ENCODE data around the gene PSMG4. TPM values are rescaled to one million over a fixed set of nuclear protein-coding genes. Genes with fewer than 3 reads are reported as not detected.
A peak's percentile ranks its signal among the peaks of the same experiment; 100 is the strongest.

Gene PSMG4
- total RNA-seq, 1 experiment from 2014 or later, result 10.1 TPM

DNA sequence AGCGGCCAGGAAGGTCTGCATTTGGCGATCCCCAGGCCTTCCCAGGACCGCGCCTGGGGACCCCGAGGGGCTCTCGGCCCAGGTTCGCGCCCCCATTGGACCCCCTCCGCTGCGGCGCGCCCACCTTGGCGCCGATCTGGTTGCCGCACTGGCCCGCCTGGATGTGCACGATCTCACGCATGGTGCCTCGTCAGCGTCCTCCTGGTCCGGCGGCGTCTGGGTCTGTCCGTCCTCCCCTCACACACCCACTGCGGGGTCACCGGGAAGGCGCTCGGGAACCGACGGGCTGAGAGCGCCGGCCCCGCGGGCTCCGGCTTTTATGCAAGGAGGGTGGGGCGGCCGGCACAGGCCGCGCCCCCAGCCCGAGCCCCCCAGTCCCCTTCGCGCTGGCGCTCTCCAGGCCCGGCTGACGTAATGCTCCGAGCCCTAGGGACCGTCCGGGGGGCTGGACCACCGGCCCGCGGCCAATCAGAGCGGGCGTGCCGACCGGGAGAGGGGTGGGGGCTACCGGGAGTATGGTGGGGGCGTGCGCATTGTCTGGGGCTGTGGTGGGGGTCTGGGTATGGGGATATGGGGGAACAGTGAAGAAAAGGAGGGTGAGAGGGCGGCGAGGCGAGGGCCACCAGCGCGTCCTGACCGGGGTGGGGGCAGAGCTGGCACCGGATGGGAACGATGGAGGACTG lies 31.2 kb upstream of the PSMG4 start, which contains the start of gene TUBB2B:
TUBB2B (minus strand) TSS at position 291 of the 683 bp plus-strand sequence; CDS start at position 181, 110 bp downstream.
- peak within 1 kb of the TSS; percentile 70 for H3K4me3 ChIP-seq
- H3K27me3 ChIP-seq, result peaks cover 9% of the 10 kb centered on the region; the same call in 1 of the 2 replicates
- DNase-seq, result peak; percentile 73 to 79
- H3K4me1 ChIP-seq, result peaks cover 2% of the 10 kb centered on the region; the same call in 1 of the 2 replicates
- H3K9me3 ChIP-seq (replicated peaks), result no peaks in the 10 kb centered on the region
- no peak within 1 kb of the TSS for H3K27ac ChIP-seq
- H3K36me3 ChIP-seq, result no peaks in the 10 kb centered on the region

DNA sequence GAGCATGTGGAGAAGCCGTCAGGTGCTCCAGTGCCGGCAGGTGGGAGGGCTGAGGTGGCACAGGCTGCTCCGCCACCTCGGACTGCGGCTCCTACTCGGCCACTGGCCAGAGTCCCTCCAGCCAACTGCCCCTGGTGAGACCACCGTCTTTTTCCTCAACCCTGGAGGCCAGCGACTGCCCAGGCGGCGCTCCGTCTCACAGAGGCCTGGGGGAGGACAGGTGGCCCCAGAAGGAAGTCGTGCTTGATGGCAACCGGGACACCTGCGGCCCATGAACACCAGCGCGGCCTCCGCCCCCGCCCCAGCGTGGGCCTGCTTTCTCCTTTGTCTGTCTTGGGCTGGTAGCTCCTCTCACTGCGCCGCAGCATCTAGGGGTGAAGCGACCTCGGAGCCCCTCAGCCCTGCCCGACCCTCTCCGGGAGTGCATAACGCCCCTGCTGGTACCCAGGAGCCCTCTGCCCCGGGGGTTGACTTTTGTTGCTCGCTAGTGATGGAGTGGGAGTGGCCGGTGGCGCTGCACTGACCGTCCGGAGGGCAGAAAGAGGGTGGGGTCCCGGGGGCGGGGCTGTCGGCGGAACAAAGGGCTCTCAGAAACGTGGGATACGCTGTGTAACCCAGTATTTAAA lies 30.6 kb upstream of the PSMG4 start:
- peaks cover 2% of the 10 kb centered on the region; the same call in 1 of the 2 replicates for H3K4me1 ChIP-seq
- H3K27ac ChIP-seq, result no peak overlapping the region
- H3K4me3 ChIP-seq, result peak overlapping the region; percentile 70
- DNase-seq, result no peak
- peaks cover 9% of the 10 kb centered on the region; the same call in 1 of the 2 replicates for H3K27me3 ChIP-seq
- H3K9me3 ChIP-seq (replicated peaks), result no peaks in the 10 kb centered on the region
- no peaks in the 10 kb centered on the region for H3K36me3 ChIP-seq

DNA sequence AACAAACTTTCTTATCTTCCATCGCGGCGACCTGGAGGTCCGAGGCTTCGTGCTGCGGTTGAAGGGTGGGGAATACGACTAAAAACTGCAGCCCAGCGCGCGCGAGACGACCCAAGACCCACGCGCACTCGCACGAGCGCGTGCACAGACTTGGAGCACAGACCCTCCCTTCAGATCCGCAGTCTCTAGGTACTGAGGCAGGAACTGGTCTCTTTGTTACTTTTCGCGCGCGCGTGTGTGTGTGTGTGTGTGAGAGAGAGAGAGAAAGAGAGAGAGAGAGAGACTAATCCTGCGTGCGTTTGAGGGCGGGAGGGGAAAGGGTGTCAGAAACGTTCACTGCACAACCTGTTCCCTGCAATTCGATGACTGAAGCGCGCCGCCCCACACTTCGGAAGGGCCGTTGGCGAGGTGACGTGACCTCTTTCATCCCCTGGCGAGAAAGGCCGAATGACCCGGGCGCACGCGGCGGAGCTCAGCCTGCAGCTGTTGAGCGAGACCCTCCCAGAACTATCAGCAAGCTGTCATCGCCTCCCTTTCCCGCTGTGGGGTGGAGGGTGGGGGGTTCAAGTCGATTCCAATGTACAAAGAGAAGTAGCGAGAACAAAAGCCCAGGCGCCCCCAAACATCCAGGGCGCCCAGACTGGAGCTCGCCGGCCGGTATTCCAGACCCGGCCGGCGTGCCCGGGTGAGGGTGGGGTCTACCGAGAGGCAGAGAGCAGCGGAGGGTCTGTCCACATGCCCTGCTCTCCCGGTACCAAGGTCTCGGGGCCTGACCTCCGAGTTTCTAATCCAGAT lies 29.8 kb upstream of the PSMG4 start:
- no peaks in the 10 kb centered on the region for H3K36me3 ChIP-seq
- DNase-seq, result no peak
- peaks cover 9% of the 10 kb centered on the region; the same call in 1 of the 2 replicates for H3K27me3 ChIP-seq
- H3K4me1 ChIP-seq, result peaks cover 2% of the 10 kb centered on the region; the same call in 1 of the 2 replicates
- no peak overlapping the region for H3K4me3 ChIP-seq
- H3K9me3 ChIP-seq (replicated peaks), result no peaks in the 10 kb centered on the region
- H3K27ac ChIP-seq, result no peak overlapping the region

DNA sequence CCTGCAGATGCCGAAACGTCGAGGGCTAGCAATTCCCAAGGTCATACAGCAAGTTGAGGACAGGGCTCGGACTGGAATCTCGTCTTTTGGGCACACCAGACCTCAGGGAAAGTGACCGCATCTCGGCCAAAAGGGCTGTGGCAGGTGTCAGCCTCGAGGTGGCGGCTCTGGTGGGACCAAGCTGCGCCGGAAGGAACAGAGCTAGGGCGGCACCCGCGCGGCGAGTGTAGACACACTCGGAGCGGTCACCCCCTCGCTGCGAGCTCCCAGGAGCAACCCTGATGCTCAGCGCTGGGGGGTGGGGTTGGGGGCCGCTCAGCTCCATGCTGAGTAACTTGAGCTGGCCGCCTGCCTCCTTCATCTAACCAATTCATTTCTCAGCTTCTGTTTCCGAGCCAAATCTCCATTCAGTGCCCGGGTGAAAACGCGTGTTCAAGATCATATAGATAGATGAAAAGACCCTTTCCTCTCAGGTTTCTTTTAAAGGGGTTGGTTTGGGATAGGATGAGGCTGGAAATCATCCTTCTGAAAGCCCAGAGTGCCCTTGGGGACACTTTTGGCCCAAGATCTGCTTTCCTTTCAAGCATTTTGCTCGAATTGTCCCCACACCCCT lies 29.1 kb upstream of the PSMG4 start:
- Histone ChIP-seq H3K27ac (no peak overlapping the region), H3K4me3 (no peak overlapping the region), H3K4me1 (peaks cover 2% of the 10 kb centered on the region; the same call in 1 of the 2 replicates), H3K9me3 (replicated peaks) (no peaks in the 10 kb centered on the region), H3K27me3 (peaks cover 9% of the 10 kb centered on the region; the same call in 1 of the 2 replicates), H3K36me3 (no peaks in the 10 kb centered on the region)
- no peak for DNase-seq

DNA sequence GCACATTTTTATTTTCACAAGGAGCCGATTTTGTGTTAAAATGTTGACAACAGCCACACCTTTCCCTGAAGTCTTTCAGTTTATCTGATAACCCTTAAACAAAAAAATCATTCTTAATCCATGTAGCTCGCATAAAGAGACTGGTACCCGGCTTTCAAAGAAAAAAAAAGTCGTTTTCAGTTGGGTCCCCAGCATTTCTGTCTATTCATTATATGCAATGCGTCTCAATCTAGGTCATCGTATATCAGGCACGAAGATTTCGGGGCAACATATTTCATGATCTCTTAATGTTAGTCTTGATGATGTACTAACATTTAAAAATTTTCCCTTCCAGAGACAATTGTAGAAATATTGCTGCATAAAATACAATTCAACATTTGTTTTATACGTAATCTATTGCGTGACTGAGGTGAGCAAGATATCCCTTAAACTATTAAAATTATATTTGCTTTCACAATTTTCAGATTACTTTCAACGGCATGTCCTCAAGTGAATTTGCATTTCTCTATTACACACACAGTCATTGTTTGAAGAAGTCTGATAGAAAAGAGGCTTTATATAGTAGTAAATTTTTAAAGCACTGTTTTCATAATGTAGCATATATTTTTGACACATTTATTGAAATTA lies 28.4 kb upstream of the PSMG4 start:
- no peaks in the 10 kb centered on the region for H3K9me3 ChIP-seq (replicated peaks)
- no peak for DNase-seq
- peaks cover 2% of the 10 kb centered on the region; the same call in 1 of the 2 replicates for H3K4me1 ChIP-seq
- H3K36me3 ChIP-seq, result no peaks in the 10 kb centered on the region
- H3K27me3 ChIP-seq, result peaks cover 9% of the 10 kb centered on the region; the same call in 1 of the 2 replicates
- H3K4me3 ChIP-seq, result no peak overlapping the region; the same call in 1 of the 2 replicates
- no peak overlapping the region for H3K27ac ChIP-seq

DNA sequence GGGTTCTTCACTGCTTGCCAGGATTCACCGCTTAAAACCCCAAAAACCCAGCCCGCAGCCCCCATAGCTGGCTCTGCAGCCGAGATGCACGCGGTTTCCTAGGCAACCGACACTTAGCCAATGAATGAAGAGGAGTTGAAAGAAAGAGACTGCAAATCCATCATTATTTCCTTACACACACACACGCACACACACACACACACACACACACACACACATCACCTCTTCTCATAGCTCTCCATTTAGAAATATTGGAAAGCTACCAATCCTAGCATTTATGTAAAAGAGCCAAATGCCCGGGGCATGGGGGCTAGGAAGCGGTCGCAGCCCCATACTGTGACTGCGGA lies 27.9 kb upstream of the PSMG4 start:
- H3K9me3 ChIP-seq (replicated peaks), result no peaks in the 10 kb centered on the region
- peaks cover 9% of the 10 kb centered on the region; the same call in 1 of the 2 replicates for H3K27me3 ChIP-seq
- no peaks in the 10 kb centered on the region for H3K36me3 ChIP-seq
- DNase-seq, result peak; percentile 26 to 53
- H3K4me1 ChIP-seq, result peaks cover 2% of the 10 kb centered on the region; the same call in 1 of the 2 replicates
- H3K27ac ChIP-seq, result no peak overlapping the region
- H3K4me3 ChIP-seq, result peak overlapping the region; percentile 61

DNA sequence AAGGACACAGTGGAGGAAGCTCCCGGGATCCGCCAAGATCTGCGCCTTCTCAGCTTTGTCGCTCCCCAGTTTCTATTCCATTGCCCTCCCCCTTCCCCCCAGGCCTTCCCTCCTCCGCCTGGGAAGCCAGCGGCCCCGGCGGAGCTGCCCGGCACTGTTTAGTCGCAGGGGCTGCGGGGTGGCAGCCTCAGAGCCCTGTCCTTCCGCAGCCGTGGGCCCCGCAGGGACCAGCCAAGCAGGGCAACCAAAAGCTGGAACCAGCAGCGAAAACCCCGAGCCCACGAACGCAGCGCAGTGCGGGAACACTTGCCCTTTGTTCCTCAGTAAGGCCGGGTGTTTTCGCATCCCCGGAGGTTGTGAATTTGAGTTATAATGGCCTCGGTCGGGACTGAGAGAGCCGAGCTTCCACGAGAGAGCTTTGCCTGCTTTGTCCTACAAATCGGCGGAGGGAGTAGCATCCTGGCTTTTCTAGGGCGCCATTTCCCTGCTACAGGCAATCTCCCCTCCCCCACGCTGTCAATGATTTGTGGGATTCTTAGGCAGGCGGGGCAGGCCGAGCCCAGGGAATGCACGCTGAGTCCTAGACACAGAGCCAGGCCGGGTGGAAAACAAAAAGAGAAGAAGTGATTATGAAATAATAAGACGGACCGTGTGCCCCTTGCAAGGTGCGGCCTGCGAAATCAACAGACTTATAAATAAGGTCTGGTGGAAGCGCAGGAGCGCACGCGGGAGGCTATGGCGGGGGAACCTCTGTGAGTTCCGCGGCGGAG lies 27.3 kb upstream of the PSMG4 start:
- Histone ChIP-seq H3K27me3 (peaks cover 9% of the 10 kb centered on the region; the same call in 1 of the 2 replicates), H3K4me3 (peak overlapping the region; percentile 61), H3K27ac (peak overlapping the region; percentile 18; the same call in 1 of the 2 replicates), H3K36me3 (no peaks in the 10 kb centered on the region), H3K9me3 (replicated peaks) (no peaks in the 10 kb centered on the region), H3K4me1 (peaks cover 2% of the 10 kb centered on the region; the same call in 1 of the 2 replicates)
- DNase-seq, result peak; percentile 60 to 74

DNA sequence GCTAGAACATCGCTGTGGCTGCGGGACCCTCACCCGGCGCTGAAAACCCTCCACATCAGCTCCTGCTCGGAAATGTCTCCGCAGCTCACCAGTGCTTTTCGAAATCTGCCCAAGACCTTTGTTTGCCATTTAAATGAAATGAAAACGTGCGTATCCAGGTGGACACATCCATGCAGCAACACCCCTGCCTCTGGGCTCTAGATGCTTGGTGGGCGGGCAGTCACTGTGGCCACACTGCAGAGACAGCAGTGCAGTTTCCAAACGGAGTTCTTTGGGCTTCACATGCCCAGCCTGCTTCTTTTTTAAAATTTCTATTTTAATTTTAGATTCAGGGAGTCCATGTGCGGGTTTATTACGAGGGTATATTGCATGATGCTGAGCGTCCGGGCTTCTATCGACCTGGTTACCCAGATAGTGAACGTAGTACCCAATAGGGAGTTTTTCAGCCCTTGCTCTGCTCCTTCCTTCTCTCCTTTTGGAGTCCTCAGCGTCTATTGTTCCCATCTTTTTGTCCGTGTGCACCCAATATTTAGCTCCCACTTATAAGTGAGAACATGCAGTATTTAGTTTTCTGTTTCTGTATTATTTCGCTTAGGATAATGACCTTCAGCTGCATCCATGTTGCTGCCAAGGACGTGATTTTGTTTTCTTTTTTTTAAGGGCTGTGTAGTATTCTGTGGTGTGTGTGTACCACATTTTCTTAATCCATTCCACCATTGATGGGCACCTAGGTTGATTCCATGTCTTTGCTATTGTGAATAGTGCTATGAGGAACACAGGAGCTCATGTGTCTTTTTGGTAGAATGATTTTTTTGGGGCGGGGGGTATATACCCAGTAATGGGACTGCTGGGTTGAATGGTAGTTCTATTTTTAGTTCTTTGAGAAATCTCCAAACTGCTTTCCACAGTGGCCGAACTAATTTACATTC lies 26.5 kb upstream of the PSMG4 start:
- Histone ChIP-seq H3K9me3 (replicated peaks) (no peaks in the 10 kb centered on the region), H3K27ac (no peak overlapping the region), H3K4me3 (peak overlapping the region; percentile 61), H3K27me3 (peaks cover 9% of the 10 kb centered on the region; the same call in 1 of the 2 replicates), H3K36me3 (no peaks in the 10 kb centered on the region), H3K4me1 (peaks cover 2% of the 10 kb centered on the region; the same call in 1 of the 2 replicates)
- no peak for DNase-seq

DNA sequence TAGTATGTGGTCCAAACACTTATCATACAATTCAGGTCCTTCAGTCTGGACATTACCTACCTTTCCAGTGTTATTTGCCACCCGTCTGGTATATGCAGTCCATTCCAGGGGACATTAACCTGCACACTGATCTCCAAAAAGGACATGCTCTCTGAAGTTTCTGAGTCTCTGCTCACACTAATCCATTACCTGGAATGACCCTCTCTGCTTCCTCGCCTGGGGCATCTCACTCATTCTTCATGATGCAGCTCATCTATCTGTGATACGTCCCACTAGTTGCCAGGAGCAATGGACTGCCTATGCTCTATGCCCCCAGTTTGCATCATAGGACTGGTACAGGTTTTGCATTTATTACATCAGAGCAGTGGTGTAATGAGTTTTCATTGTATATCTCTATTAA lies 25.4 kb upstream of the PSMG4 start:
- no peak overlapping the region for H3K27ac ChIP-seq
- peaks cover 9% of the 10 kb centered on the region; the same call in 1 of the 2 replicates for H3K27me3 ChIP-seq
- no peak overlapping the region for H3K4me3 ChIP-seq
- peaks cover 6% of the 10 kb centered on the region for H3K4me1 ChIP-seq
- H3K9me3 ChIP-seq (replicated peaks), result no peaks in the 10 kb centered on the region
- no peaks in the 10 kb centered on the region for H3K36me3 ChIP-seq
- no peak for DNase-seq

DNA sequence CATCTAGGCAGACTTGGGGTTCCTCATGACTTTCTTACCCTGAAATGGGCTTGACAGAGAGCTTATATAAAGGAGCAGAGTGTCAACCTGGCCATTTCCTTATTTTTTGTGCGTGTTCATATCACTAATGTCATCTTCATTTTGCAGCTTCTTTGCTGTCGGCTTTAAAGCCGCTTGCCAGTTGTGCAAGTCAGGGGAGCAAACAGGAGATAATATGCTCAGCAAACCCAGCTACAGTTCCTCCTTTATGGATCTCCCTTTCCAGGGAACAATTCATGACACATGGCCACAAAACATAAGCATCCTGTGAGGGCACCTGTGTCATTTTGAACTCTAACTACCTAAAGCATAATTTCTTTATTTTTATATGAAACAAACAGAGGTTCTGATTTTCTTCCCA lies 24.8 kb upstream of the PSMG4 start:
- DNase-seq, result no peak
- Histone ChIP-seq H3K36me3 (no peaks in the 10 kb centered on the region), H3K27me3 (peaks cover 7% of the 10 kb centered on the region; the same call in 1 of the 2 replicates), H3K4me3 (no peak overlapping the region), H3K9me3 (replicated peaks) (no peaks in the 10 kb centered on the region), H3K27ac (no peak overlapping the region), H3K4me1 (peaks cover 7% of the 10 kb centered on the region)

DNA sequence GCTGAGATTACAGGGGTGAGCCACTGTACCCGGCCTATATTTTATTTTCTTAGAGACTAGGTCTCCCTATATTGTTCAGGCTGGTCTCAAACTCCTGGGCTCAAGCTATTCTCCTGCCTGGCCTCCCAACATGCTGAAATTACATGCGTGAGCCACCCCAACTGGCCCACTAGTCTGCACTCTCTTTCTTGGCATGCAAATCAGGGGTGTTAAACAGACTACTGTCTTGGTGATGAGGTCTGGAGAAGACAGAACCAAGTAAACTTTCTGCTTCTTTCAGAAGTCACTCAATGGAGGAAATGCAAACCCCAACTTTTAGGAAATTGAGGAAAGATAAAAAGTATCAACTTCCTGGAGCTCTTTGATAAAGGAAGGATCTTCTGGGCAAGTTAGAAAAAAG lies 23.3 kb upstream of the PSMG4 start:
- no peak for DNase-seq
- H3K36me3 ChIP-seq, result no peaks in the 10 kb centered on the region
- no peak overlapping the region for H3K4me3 ChIP-seq
- no peaks in the 10 kb centered on the region for H3K27me3 ChIP-seq
- peaks cover 5% of the 10 kb centered on the region for H3K4me1 ChIP-seq
- H3K27ac ChIP-seq, result no peak overlapping the region
- no peaks in the 10 kb centered on the region for H3K9me3 ChIP-seq (replicated peaks)

DNA sequence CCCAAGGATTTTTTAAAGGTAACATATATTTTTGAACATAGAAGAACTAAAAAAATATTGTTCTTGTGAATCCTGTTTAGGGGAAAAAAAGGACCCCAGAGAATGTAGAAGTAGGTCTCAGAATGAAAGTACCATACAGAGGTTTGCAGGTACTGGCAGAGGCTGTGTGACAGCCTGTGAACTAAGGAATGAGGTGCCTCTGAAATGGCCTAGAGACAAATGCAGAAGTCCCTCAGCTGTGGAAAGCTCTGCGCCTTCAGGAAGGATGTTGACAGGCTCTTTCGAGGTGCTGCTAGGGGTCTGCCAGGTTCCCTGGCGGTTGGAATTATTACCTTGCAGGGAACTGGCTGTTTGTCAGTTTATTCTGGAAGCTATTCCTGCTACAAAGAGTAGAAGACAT lies 22.7 kb upstream of the PSMG4 start:
- no peak for DNase-seq
- no peaks in the 10 kb centered on the region for H3K27me3 ChIP-seq
- no peak overlapping the region for H3K4me3 ChIP-seq

More for the DNA sequence above, 22.7 kb upstream of the PSMG4 start:
- Histone ChIP-seq H3K9me3 (replicated peaks) (no peaks in the 10 kb centered on the region), H3K4me1 (peaks cover 5% of the 10 kb centered on the region; the same call in 1 of the 2 replicates), H3K36me3 (no peaks in the 10 kb centered on the region), H3K27ac (no peak overlapping the region)

All from SJCRH30 (cell line).